RCC 7860 (cell line): Measurements from ENCODE around the gene SUPT20HL1.
"Not testable (repeated sequence)": the region's sequence is repeated elsewhere in the genome, so short reads cannot be mapped to it uniquely, and the experiment has no call there.

Source experiments
- DNase-seq: peaks from one replicate; pipeline ENCODE4 v3.0.0-alpha.2; 2015; ENCODE audit warnings: low spot score
- FAIRE-seq: peaks from 2 replicates; lab custom pipeline; 2012; peaks lifted over from hg19 to GRCh38; lab: Jason Lieb, UNC

Gene SUPT20HL1

DNA sequence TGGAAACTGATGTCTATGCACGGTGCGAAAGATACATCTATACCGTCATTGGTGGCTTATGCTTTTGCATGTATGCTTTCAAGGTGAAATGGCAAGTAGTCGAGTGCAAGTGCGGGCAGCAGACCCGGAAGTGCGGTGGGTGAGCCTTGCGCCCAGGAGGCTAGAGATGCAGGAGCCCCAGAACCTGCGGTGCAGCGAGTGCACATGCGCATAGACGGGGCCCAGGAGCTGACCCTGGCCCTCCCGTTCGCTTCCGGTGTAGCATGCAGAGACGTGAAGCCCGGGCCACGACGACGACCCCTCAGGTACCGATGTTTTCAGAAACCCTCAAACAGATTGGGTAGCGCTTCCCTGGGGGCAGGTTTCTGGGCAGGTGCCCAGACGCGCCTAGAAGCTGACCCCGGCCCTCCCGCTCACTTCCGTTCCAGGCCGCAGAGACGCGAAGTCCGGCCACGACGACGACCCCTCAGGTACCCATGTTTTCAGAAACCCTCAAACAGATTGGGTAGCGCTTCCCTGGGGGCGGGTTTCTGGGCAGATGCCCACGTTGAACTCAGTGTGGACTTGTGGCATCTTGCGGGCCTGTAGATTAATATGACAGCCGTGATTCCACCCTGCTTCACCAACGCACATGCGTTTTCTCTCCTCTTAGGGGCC lies 1.8 kb downstream of the SUPT20HL1 start:
- DNase-seq, FAIRE-seq: not testable (repeated sequence)

DNA sequence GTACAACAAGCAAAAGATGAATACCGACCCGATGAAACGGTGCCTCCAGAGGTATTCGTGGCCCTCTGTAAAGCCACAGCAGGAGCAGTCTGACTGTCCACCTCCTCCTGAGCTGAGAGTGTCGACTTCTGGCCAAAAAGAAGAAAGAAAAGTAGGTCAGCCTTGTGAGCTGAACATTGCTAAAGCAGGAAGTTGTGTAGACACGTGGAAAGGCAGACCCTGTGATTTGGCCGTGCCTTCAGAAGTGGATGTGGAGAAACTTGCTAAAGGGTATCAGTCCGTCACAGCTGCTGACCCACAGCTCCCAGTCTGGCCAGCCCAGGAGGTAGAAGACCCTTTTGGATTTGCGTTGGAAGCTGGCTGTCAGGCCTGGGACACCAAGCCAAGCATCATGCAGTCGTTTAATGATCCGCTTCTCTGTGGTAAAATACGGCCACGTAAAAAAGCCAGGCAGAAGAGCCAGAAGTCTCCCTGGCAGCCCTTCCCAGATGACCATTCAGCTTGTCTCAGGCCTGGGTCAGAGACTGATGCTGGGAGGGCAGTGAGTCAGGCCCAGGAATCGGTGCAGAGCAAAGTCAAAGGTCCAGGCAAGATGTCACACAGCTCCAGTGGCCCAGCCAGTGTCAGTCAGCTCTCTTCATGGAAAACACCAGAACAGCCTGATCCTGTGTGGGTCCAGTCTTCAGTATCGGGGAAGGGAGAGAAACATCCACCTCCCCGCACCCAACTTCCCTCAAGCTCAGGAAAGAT lies 3.2 kb downstream of the SUPT20HL1 start:
- DNase-seq, FAIRE-seq: not testable (repeated sequence)

- FAIRE-seq (no peak), DNase-seq (no peak)
Observed at GRCh38 chrX:24364326-24364725, 3.9 kb downstream of the SUPT20HL1 start.

DNA sequence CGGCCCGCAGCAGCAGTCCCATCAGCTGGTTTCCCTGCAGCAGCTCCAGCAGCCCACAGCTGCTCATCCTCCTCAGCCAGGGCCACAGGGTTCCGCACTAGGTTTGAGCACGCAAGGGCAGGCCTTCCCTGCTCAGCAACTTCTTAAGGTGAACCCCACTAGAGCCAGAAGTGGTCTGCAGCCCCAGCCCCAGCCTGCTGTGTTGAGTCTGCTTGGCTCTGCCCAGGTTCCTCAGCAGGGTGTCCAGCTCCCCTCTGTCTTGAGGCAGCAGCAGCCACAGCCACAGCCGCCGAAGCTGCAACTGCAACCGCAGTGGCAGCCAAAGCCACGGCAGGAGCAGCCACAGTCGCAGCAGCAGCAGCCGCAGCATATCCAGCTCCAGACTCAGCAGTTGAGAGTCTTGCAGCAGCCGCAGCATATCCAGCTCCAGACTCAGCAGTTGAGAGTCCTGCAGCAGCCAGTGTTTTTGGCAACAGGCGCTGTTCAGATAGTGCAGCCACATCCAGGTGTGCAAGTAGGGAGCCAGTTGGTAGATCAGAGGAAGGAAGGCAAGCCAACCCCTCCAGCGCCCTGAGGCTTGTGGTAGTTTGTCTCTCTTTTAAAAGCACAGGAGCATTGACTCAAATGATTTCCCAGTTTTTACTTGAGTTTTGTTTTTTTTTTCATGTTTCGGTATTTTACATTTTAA lies 4.6 kb downstream of the SUPT20HL1 start:
- FAIRE-seq (no peak), DNase-seq (no peak)

DNA sequence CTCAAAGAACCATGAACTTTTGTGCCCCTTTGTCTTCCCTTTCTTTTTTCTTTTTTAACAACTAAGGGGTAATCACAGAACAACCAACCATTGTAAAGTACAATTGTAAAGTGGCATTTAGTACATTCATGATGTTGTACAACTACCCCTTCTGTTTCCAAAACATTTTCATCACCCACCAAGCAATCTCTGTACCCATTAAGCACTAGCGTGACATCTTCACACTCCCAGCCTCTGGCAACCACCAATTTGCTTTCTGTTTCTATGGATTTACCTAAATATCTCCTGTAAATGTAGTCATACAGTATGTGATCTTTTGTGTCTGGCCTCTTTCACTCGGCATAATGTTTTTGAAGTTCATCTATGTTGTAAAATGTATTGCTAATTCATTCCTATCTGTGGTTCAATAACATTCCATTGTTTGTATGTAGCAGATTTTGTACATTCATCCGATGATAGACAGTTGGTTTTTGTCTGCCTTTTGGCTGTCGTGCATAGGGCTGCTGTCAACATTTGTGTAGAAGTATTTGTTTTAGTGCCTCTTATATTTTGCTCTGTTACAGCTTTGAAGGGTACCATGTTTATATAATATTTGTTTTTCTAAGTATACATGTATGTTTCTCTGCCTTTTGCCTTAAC lies 6.4 kb downstream of the SUPT20HL1 start:
- not testable (repeated sequence) for DNase-seq, FAIRE-seq

DNA sequence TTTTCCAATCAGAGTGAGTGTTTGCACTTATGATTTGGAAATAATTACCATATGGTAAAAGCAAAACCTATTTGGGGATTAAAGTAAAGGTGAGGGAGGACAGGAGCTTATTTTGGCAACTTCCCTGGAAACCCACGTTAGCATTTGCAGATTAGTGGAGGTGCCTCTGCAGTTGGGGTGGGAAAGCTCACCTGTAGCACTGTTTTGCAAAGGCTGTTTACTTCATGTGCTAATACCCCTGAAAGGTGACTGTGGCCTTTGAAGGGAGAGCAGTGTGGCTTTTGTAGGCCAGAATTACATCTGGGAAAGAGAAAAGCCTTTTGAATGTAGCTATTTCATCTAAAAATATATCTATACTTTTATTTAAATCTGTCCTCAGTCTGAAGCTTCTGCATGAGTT lies 9.4 kb downstream of the SUPT20HL1 start:
- FAIRE-seq = no peak
- no peak for DNase-seq

DNA sequence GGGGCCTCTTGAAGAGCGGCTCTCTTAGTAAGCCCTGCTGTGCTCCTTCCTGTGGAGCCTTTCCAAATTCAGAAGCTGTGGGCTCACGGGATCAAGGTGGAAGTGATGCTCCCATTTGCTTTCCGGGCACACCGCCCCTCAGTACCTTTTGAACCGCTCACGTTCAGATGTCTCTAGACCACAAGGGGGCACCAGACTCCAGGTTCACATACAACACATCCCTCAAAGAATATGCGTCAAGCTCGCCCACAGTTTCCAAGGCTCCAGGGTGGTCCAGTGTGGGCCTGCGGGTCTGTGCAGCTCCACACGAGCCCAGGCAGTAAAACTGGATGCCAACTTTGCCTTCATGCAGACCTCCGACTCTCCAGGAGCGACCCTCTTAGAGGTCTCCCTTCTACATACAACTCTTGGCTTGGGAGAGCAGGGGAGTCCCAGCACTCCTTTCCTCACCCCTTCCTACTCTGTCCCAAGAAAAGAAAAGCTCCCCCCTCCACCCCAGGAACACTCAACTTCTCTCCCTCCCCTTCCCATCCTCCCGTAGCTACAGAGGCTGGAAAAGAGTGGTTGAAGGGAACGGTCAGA lies 11.0 kb downstream of the SUPT20HL1 start:
- DNase-seq (no peak), FAIRE-seq (no peak)

- DNase-seq = no peak
- FAIRE-seq = no peak
Observed at GRCh38 chrX:24372021-24372763, 11.8 kb downstream of the SUPT20HL1 start.

GRCh38 chrX:24375600-24376131 lies 15.2 kb downstream of the SUPT20HL1 start:
- DNase-seq (no peak), FAIRE-seq (no peak)

DNA sequence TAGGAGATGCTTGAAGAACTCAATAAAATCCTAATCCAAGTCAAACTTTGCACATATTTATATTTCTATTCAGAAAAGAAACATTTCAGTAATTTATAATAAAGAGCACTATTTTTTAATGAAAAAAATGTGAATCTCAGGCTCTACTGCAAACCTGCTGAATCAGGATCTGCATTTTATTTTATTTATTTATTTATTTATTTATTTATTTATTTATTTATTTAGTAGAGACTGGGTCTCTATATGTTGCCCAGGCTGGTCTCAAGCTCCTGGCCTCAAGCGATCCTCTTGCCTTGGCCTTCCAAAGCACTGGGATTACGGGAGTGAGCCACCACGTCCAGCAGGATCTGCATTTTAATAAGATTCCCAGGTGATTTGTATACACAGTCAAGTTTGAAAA lies 16.0 kb downstream of the SUPT20HL1 start:
- FAIRE-seq = no peak
- DNase-seq = no peak

DNA sequence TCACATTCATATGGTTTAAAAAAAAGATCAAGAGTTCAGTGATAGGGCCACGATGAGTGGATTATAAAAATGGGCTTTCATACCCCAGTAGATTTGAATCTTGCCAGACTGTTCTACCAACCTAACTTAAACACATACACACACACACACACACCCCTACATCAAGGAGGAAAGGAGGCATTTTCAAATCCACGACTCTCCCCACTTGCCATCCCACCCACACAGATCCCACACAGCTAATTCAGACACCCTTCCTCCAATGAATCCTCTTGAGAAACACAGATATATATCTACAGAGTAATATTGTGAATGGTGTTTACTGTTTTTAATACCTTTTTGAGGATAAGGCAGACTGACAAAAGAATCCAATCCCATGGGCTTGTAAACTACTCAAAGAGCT lies 16.8 kb downstream of the SUPT20HL1 start:
- FAIRE-seq = no peak
- DNase-seq = no peak

GRCh38 chrX:24377911-24378468 lies 17.6 kb downstream of the SUPT20HL1 start:
- no peak for DNase-seq
- no peak for FAIRE-seq

DNA sequence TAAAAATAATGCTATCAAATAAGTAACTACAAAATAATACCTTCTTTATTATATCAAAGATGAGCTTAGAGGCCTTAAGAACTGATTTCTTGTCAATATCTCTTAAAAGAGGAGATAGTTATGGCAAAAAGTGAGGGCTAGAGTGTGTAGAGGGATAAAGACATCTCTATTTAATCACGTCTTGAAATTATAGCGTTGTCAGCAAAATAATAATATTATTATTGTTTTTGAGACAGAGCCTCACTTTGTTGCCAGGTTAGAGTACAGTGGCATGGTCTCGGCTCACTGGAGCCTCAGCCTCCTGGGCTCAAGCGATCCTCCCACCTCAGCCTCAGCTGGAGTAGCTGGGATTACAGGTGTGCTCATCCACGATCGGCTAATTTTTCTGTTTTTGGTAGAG lies 18.3 kb downstream of the SUPT20HL1 start:
- DNase-seq = no peak
- FAIRE-seq = no peak

DNA sequence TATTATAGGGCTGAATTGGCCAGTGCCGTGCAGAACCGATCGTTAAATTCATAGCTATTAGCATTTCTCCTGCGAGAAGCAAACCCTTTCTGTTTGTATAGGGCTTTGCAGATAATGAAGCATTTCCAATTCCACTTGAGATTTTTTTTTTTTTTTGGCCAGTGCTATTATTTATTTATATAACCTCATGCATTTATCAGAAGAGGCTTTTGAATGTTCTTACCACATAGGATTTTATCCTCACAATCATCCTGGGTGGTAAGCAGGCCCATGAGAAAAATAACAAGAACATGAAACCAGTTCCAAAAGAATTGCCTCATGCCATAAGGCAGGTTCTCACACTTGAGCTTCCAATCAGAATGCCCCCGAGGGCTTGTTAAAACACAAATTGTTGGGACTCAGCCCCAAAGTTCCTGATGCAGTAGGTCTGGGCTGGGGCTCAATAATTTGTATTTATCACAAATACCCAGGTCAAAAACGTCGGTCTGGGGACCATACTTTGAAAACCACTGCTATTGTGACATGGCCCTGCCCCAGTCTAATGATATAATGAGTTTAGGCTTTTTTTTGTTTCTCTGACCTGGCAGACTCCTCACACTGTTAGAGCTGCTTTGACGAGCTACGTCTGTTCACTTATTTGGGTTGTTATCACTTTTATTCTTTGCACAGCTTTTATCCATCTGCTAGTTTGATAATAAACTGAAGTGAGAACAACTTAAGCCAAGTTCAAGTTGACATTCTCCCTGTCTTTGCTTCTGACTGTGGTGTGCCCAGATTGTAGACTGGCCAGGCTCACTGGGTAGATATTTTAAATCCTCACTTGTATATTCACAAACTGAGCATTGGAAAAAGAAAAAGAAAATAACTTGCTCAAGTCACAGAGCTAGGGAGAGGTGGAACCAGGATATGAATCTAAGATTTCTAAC lies 20.1 kb downstream of the SUPT20HL1 start:
- DNase-seq (no peak), FAIRE-seq (no peak)

GRCh38 chrX:24382315-24382714 lies 21.9 kb downstream of the SUPT20HL1 start:
- not testable (repeated sequence) for DNase-seq, FAIRE-seq

DNA sequence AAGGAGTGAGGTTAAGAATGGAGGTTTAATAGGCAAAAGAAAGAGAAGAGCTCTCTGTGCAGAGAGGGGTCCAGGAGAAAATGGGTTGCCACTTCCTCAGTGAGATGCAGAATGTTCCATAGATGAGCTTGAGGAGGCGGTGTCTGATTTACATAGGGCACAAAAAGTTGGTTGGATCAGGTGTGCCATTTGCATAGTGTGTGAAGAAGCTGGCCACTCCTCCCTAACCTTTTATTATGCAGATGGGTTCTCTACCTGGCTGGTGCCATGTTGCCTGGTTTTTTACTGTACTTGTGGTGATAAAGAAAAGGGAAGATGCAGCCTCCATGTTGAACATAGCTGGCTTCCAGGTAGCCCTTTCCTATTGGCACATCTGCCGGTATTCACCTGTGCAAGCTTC lies 27.3 kb downstream of the SUPT20HL1 start:
- FAIRE-seq = no peak
- no peak for DNase-seq

DNA sequence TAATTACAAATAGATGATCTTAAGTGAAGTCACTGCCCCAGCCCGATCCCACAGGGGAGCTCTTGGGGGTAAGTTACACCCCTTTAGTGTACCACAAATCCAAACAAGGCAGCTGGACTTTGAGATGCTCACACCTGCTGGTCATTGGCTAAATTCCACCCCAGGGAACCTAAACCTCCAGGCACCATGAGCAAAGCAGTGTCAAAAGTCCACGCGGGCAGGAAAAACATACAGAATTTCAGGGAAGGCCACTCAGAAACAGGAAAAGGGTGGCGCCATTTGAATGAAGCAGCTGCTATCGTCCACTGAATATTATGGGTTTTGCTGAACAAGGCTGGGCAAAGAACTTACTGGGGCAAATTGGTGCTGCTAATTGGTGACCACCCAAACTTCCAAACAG lies 30.9 kb downstream of the SUPT20HL1 start:
- FAIRE-seq = no peak
- no peak for DNase-seq

DNA sequence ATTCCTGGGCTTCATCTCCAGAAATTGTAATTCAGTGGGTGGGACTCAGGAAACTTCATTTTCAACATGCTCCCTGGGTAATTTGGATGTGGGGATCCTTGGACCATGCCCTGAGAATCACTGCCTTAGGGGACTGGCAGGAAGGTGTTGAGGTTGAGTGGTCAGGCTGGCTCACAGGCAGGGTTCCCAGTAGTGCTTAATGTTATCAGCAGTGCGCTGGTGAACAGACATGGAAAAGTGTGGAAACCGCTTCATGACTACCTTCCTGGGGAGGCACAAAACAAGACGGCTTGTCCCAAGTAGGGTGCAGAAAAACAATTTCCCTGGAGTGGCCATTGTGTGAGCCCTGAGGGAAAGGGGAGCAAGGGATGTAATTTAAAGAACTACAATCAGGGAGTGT lies 31.4 kb downstream of the SUPT20HL1 start:
- FAIRE-seq = no peak
- DNase-seq = no peak

DNA sequence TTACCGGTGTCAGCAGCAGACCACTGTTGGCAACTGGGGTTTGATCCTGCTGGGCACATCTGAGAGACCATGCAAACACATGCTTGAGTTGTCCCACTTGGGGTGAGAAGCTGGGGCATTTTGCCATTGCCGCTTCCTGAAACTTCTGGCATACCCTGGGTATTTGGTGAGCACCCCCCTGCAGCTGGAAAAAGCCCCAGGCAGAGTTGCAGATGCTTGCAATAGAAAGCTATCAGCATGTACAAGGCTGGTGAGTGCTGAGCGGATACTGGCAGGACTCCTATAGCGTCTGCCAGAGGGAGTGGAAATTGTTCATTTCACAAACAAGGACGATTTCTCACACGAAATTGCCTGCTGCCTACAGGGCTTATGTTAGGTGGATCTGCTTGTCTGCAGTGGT lies 32.3 kb downstream of the SUPT20HL1 start:
- DNase-seq (no peak), FAIRE-seq (no peak)
